GM19193 (cell line): ENCODE data around the gene PRR14.

Experiments
- POLR2A ChIP-seq: IDR thresholded peaks from 4 replicates; pipeline ENCODE4 v1.6.1; 2011; ENCODE audit not compliant: insufficient read depth, insufficient read length; ENCODE audit errors: extremely low read depth

The PRR14 gene

GRCh38 chr16:30621765-30622164, 29.0 kb upstream of the PRR14 start:
- TF ChIP-seq POLR2A, result no peak

GRCh38 chr16:30622455-30623032, 28.2 kb upstream of the PRR14 start:
- TF ChIP-seq POLR2A, result no peak

- no peak for TF ChIP-seq POLR2A
Observed at GRCh38 chr16:30623536-30624283, 27.1 kb upstream of the PRR14 start.

- no peak for TF ChIP-seq POLR2A
Observed at GRCh38 chr16:30626236-30626635, 24.5 kb upstream of the PRR14 start.

DNA sequence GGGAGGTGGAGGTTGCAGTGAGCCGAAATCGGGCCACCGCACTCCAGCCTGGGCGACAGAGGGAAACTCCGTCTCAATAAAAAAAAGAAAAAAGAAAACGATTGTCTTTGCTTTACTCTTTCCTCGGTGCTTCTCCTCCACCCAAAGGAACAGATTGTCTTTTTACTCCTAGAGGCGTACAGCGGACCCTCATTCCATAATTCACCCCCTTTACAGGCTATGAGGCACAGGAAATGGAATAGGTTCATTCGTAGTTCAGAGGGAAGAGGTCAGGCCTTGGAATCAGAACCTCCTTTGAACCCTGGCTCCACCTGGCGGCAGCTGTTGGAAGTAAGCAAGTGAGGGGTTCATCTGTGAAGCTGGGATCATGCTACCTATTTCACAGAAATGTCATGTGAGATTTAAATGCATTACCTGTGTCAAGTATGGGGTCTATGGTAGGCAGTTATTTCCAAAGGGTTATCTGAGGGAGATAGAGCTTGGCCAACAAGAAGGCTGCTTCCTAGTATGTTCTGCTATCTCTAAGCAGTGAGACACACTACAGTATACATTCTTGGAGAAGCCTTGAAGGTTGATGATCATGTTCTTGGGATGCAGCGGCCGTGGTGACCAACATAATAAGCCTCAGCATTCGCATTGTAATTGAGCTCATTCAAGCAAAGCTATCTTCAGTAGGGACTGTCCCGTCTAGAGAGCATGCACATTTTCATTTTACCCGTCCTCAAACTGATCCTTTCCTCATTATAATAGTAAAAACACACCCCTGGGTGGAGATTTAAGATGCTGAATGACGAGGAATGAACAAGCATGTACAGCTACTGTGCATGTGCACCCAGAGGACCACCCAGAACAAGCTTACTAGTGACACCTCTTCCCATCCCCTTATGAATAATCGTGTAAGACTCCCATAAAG, 21.9 kb upstream of the PRR14 start:
- no peak for TF ChIP-seq POLR2A

- no peak for TF ChIP-seq POLR2A
Observed at GRCh38 chr16:30633526-30633925, 17.2 kb upstream of the PRR14 start.

DNA sequence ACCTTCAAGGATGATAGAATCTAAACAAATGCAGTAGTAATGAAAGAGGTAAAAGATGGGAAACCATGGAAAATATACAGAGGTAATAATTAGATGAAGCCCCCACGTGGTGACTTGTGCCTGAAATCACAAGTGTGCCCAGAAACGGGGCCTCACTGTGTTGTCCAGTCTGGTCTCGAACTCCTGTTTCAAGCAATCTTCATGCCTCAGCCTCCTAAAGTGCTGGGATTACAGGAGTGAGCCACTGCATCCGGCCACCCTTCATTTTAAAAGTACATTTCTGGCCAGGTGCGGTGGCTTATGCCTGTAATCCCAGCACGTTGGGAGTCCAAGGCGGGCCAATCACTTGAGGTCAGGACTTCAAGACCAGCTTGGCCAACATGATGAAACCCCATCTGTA, 14.2 kb upstream of the PRR14 start:
- TF ChIP-seq POLR2A, result no peak

DNA sequence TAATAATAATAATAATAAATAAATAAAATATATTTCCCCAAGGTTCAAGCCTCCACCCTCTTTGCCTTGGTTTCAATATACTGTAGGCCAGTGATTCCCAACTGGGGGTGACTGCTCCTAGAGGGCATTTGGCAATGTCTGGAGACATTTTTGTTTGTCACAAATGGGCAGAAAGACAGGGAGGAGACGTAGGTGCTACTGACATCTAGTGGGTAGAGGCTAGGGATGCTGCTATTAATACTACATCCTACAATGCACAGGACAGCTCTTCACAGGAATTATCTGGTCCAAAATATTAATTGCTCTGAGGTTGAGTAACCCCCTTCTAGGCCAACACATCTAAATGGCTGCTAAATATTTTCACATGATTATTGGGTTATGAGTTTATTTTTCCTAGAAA, 12.8 kb upstream of the PRR14 start:
- TF ChIP-seq POLR2A, result no peak

- TF ChIP-seq POLR2A, result no peak
Observed at GRCh38 chr16:30641378-30641982, 9.3 kb upstream of the PRR14 start.

GRCh38 chr16:30644334-30644830, 6.4 kb upstream of the PRR14 start:
- no peak for TF ChIP-seq POLR2A

DNA sequence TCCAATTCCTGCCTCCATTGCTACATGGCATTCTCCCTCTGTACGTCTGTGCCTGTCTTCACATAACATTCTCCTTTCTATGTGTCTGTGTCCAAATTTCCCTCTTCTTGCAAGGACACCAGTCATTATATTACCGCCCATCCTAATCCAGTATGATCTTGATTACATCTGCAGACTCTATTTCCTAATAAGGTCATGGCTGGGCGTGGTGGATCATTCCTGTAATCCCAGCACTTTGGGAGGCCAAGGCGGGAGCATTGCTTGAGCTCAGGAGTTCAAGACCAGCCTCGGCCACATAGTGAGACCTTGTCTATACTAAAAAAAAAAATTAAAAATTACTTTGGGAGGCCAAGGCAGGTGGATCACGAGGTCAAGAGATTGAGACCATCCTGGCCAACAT, 5.0 kb upstream of the PRR14 start:
- no peak for TF ChIP-seq POLR2A

DNA sequence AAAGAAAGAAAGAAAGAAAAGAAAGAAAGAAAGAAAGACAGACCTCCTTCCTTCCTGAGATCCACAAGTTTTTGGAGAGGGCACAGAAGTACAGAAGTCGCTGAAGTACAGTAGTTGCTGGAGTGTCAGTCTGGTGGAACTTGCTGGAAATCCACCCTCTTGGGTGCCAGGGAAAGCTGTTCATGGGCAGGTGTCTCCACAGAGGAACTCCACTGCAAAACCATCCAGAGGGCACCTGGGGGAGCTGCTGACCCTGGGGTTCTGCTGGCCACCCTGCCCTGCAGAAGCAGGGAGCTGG, 3.5 kb upstream of the PRR14 start:
- TF ChIP-seq POLR2A, result no peak

GRCh38 chr16:30649725-30650368, 913 bp upstream of the PRR14 start:
- no peak for TF ChIP-seq POLR2A

DNA sequence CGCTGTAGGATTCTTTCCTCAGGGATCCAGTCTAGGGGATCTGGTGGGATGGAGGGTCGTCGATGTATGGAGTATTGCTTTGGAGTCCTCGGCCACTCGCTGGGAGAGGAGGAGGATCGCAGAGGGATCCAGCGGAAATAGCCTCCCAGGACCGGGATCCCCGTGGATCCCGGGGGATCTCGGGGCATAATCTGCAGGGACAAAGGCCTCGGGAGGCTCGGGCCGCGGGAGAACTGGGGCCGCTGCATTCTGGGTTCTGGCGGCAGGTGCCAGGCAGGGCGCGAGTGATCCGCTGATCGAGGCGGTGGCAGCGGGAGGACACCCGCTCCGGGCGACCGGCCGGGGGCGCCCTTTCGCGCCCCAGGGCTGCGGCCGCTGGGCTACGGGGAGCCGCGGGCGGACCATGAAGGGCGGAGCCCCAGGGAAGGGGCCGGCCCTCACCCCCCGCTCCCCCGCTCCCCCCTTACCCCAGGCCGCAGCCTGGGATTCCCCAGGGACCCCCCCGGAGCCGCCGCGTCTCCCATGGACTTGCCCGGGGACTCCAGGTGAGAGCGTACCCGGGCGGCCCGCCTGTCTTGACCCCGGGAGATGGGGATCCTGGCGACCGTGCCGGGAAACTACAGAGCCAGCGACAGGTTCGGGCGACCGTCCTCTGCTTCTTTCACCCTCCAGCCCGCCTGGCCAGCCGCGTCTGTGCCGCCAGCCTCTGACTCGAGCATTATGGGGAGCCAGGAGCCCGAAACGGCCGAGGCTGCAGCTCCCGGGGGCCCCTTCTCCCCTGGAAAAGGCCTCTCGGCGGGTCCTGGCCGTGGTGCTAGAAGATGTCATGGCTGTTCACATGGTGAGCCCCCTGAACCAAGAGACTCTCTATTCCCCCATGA, 604 bp downstream of the PRR14 start:
- TF ChIP-seq POLR2A, result peak; percentile 36
